Adrenal gland (tissue), 12 donors: ENCODE measurements around the gene ANXA1. TPM values are rescaled to one million over a fixed set of nuclear protein-coding genes. Genes with fewer than 3 reads are reported as not detected.
A peak's percentile ranks its signal among the peaks of the same experiment; 100 is the strongest.

Source experiments
- DNase-seq, 7 donors: peaks; one replicate each; pipeline ENCODE4 v3.0.0-alpha.2; 2019 to 2020
- H3K27ac ChIP-seq, 5 donors: fragments of 200-600 bp; sonication (generic) in 4 of 5; 1 replicate in 3 of 5; 2 replicates in 2 of 5; pipeline versions ENCODE4 v1.5.1 to v1.8.0; 2016 to 2020; ENCODE audit warnings: mild to moderate bottlenecking in 1 of 5
- H3K27me3 ChIP-seq: fragments of 200-600 bp; 2 replicates; pipeline ENCODE4 v1.8.0; 2021
- H3K36me3 ChIP-seq, 2 donors: fragments of 200-600 bp; replicated peaks in 1 of 2; 1 replicate in 1 of 2; 2 replicates in 1 of 2; pipeline versions ENCODE4 v1.5.1 to v1.8.0; 2018 to 2022
- H3K4me1 ChIP-seq, 2 donors: fragments of 200-600 bp; replicated peaks in 1 of 2; 1 replicate in 1 of 2; 2 replicates in 1 of 2; pipeline versions ENCODE4 v1.5.1 to v1.8.0; 2018 to 2021
- H3K4me3 ChIP-seq, 4 donors: fragments of 200-600 bp; sonication (generic) in 3 of 4; one replicate each; pipeline ENCODE4 v1.5.1; 2016 to 2018
- H3K9me3 ChIP-seq, 3 donors: fragments of 200-600 bp; sonication (generic) in 1 of 3; replicated peaks in 1 of 3; 1 replicate in 2 of 3; 2 replicates in 1 of 3; pipeline versions ENCODE4 v1.5.1 to v1.8.0; 2016 to 2021
- CTCF ChIP-seq, 6 experiments: fragments of 450-650 bp in 4 of 6; fragments of 200-600 bp in 2 of 6; sonication (generic) in 1 of 6; IDR thresholded peaks; 1 replicate in 5 of 6; 2 replicates in 1 of 6; pipeline versions ENCODE4 v1.5.1 to v1.8.0; 2016 to 2021; ENCODE audit warnings: antibody characterized with exemption in 6 of 6, mild to moderate bottlenecking in 2 of 6, moderate library complexity in 1 of 6
- POLR2A ChIP-seq, 2 donors: fragments of 450-650 bp; IDR thresholded peaks; one replicate each; pipeline ENCODE4 v1.6.1; 2017; ENCODE audit warnings: antibody characterized with exemption in 2 of 2, mild to moderate bottlenecking in 2 of 2, moderate library complexity in 1 of 2
- WGBS, 4 donors: extraction: QIAGEN DNeasy Blood & Tissue Kit in 2 of 4; methylation state at CpG; one replicate each; pipeline versions ENCODE4 v1.1.5 to v1.1.7; 2013 to 2017; 5-methylcytosine and 5-hydroxymethylcytosine counted together
- intact Hi-C, 2 donors: fragments of 100-400 bp; cut with DNase I; formaldehyde crosslinking; loops; one replicate each; pipeline versions ENCODE4 v1.14.1 to v1.15.0; 2022 to 2023
- polyA plus RNA-seq, 3 donors: library from polyadenylated mRNA; stranded (reverse); fragments of 200-250 nt in 2 of 3; fragments of 350-450 nt in 1 of 3; fragmentation: Illumina TruSeq in 1 of 3; extraction: RNeasy Lipid Tissue Mini Kit (QIAGEN cat#74804) in 1 of 3; gene quantifications; one replicate each; pipeline ENCODE4 v1.2.3, GENCODE V29; 2013 to 2014
- total RNA-seq, 9 donors: library from RNA; depleted of rRNA in 4 of 9; stranded (reverse); fragments of >200 nt in 4 of 9; fragments of 120-200 nt in 1 of 9; fragmentation: NEBNext Ultra II Directional in 1 of 9; extraction: Animal tissue kit (Norgen Biotek cat#: 25700) in 1 of 9; gene quantifications; one replicate each; pipeline versions ENCODE4 v1.1.0 to v1.2.4, GENCODE V29; 2013 to 2023
- donor health status: healthy with polysubstance abuse.
- donor health status: Bipolar disorder and iron deficiency.
- donor health status: DM: yes; HTN: yes; CAD: no.
- donor health status: DM: no; HTN: no; CAD: no.
- donor health status: DM: no; HTN: no; CAD: no.
- donor health status: DM: yes; HTN: yes; CAD: no.

Gene ANXA1
- total and polyA plus RNA-seq, 12 donors: 16.5 to 114 (median 63.4) TPM

- TF ChIP-seq CTCF (IDR thresholded peaks at IDR 0.05) (no peak), POLR2A (IDR thresholded peaks at IDR 0.05) (no peak)
- H3K9me3 ChIP-seq: no peaks in the 10 kb centered on the region
- intact Hi-C loops: no loop called here
Observed at GRCh38 chr9:73125651-73126050, 26.0 kb upstream of the ANXA1 start.

GRCh38 chr9:73129941-73130685 is 21.6 kb upstream of the ANXA1 start:
- Histone ChIP-seq H3K4me3 (no peak overlapping the region), H3K36me3 (no peaks in the 10 kb centered on the region), H3K27ac (no peak overlapping the region), H3K4me1 (peaks cover 0 to 5% of the 10 kb centered on the region in 2 donors), H3K9me3 (no peaks in the 10 kb centered on the region), H3K27me3 (no peaks in the 10 kb centered on the region)
- intact Hi-C loops: no loop called here
- DNase-seq: no peak
- TF ChIP-seq CTCF (IDR thresholded peaks at IDR 0.05): no peak
- no peak for TF ChIP-seq POLR2A (IDR thresholded peaks at IDR 0.05)
- 54 to 75% (median 65%) methylated on average over 6 of the region's 6 CpGs for WGBS, 4 donors

More at GRCh38 chr9:73125651-73126050, 26.0 kb upstream of the ANXA1 start:
- Histone ChIP-seq H3K27me3 (no peaks in the 10 kb centered on the region), H3K27ac (no peak overlapping the region), H3K36me3 (no peaks in the 10 kb centered on the region), H3K4me1 (no peaks in the 10 kb centered on the region), H3K4me3 (no peak overlapping the region)
- DNase-seq: no peak
- WGBS, 4 donors: 64 to 90% (median 79%) methylated on average over 1 of the region's 1 CpG

- Histone ChIP-seq H3K27ac (peak overlapping the region in 4 of 5 donors; percentile 70 to 85 (median 78)), H3K4me3 (no peak overlapping the region)
- TF ChIP-seq CTCF (IDR thresholded peaks at IDR 0.05) (no peak), POLR2A (IDR thresholded peaks at IDR 0.05) (no peak)
Observed at GRCh38 chr9:73131461-73131860, 20.2 kb upstream of the ANXA1 start.

GRCh38 chr9:73132034-73132776 is 19.5 kb upstream of the ANXA1 start:
- H3K27me3 ChIP-seq: no peaks in the 10 kb centered on the region
- peaks cover 0 to 5% of the 10 kb centered on the region in 2 donors for H3K4me1 ChIP-seq
- DNase-seq: peak; percentile 58 to 83 (median 69)
- peak overlapping the region; percentile 62 to 85 (median 77) for H3K27ac ChIP-seq
- WGBS, 4 donors: 0 to 2% (median 1%) methylated on average over 15 of the region's 15 CpGs
- no peaks in the 10 kb centered on the region for H3K9me3 ChIP-seq
- TF ChIP-seq CTCF (IDR thresholded peaks at IDR 0.05) (no peak), POLR2A (IDR thresholded peaks at IDR 0.05) (peak in 1 of 2 donors; percentile 72)
- intact Hi-C loops: no loop called here
- H3K36me3 ChIP-seq: no peaks in the 10 kb centered on the region
- H3K4me3 ChIP-seq: peak overlapping the region; percentile 6 to 72 (median 40)

More at GRCh38 chr9:73131461-73131860, 20.2 kb upstream of the ANXA1 start:
- intact Hi-C loops: no loop called here
- 61 to 77% (median 71%) methylated on average over 4 of the region's 4 CpGs for WGBS, 4 donors
- Histone ChIP-seq H3K27me3 (no peaks in the 10 kb centered on the region), H3K9me3 (no peaks in the 10 kb centered on the region), H3K36me3 (no peaks in the 10 kb centered on the region), H3K4me1 (peaks cover 0 to 5% of the 10 kb centered on the region in 2 donors)
- DNase-seq: no peak
